HepG2 (cell line): ENCODE results near the gene NKAIN2. TPM values are rescaled to one million over a fixed set of nuclear protein-coding genes. Genes with fewer than 3 reads are reported as not detected.

Experiments used
- ATAC-seq: fragments of 200-7000 bp; cut with Tn5 transposase; 3 replicates; pipeline ENCODE4 v1.9.1; 2020; ENCODE audit warnings: mild to moderate bottlenecking, moderate library complexity
- BruUV-seq: library from RNA; stranded (reverse); fragments of 400-500 nt; replicated peaks from 2 replicates; lab custom pipeline; 2021; lab: Mats Ljungman, UMichigan
- CTCF ChIA-PET: fragments of 300-600 bp; formaldehyde crosslinking; extraction: SDS; loops from one replicate; lab custom pipeline; 2021; ENCODE audit warnings: low total read pairs, inconsistent platforms, low intra/inter-chr PET ratio; lab: Yijun Ruan, JAX
- POLR2A ChIA-PET: fragments of 350-600 bp; sonication (Branson Sonifier 250); formaldehyde crosslinking; loops from one replicate; lab custom pipeline; 2020; ENCODE audit warnings: antibody characterized with exemption, inconsistent platforms; lab: Yijun Ruan, JAX
- DNase-seq: peaks from one replicate; pipeline ENCODE4 v3.0.0-alpha.2; 2015; ENCODE audit warnings: low spot score
- FAIRE-seq: peaks from 3 replicates; lab custom pipeline; 2011; peaks lifted over from hg19 to GRCh38; lab: Jason Lieb, UNC
- H2AFZ ChIP-seq: one replicate; pipeline ENCODE4 v1.6.1; 2011; ENCODE audit warnings: low read length, inconsistent platforms
- H3K27ac ChIP-seq: fragments of 300-600 bp; 3 replicates; pipeline ENCODE4 v1.8.0; 2011; ENCODE audit warnings: mixed run types, mild to moderate bottlenecking, mixed read lengths, low read length, inconsistent platforms; ENCODE audit not compliant: insufficient read depth; ENCODE audit errors: extremely low read length
- H3K27me3 ChIP-seq, 2 experiments: fragments of 200-600 bp in 1 of 2; 2 replicates in 1 of 2; 3 replicates in 1 of 2; pipeline versions ENCODE4 v1.6.0 to v1.8.0; 2011; ENCODE audit warnings: low read length in 2 of 2, mild to moderate bottlenecking in 2 of 2, moderate library complexity in 2 of 2, inconsistent platforms in 1 of 2; ENCODE audit not compliant: insufficient read depth in 2 of 2, control insufficient read depth in 1 of 2
- H3K36me3 ChIP-seq, 2 experiments: fragments of 200-600 bp in 1 of 2; replicated peaks in 1 of 2; 2 replicates in 1 of 2; 3 replicates in 1 of 2; pipeline versions ENCODE4 v1.5.1 to v1.8.0; 2011; ENCODE audit warnings: low read length in 2 of 2, inconsistent platforms in 1 of 2; ENCODE audit not compliant: insufficient read depth in 2 of 2, control insufficient read depth in 1 of 2
- H3K4me1 ChIP-seq: 2 replicates; pipeline ENCODE4 v1.5.1; 2012; ENCODE audit warnings: low read length, inconsistent platforms; ENCODE audit not compliant: insufficient read depth
- H3K4me2 ChIP-seq: 2 replicates; pipeline ENCODE4 v1.6.0; 2011; ENCODE audit warnings: low read depth, low read length, inconsistent platforms
- H3K4me3 ChIP-seq, 3 experiments: fragments of 200-600 bp in 1 of 3; sonication (generic), shearing (Covaris generic) in 1 of 3; replicated peaks in 1 of 3; 2 replicates each; pipeline ENCODE4 v1.5.1; 2011 to 2016; ENCODE audit warnings: low read length in 3 of 3, inconsistent platforms in 2 of 3, low read depth in 2 of 3, mild to moderate bottlenecking in 2 of 3, control low read depth in 1 of 3, mixed read lengths in 1 of 3; ENCODE audit not compliant: insufficient read depth in 1 of 3
- H3K79me2 ChIP-seq: one replicate; pipeline ENCODE4 v1.6.1; 2011; ENCODE audit warnings: low read length, inconsistent platforms; ENCODE audit not compliant: insufficient read depth
- H3K9ac ChIP-seq: 2 replicates; pipeline ENCODE4 v1.6.0; 2011; ENCODE audit warnings: mild to moderate bottlenecking, low read depth, low read length, inconsistent platforms; ENCODE audit not compliant: insufficient read depth
- H3K9me3 ChIP-seq: 2 replicates; pipeline ENCODE4 v1.5.1; 2012; ENCODE audit warnings: mild to moderate bottlenecking, low read length
- H4K20me1 ChIP-seq: 2 replicates; pipeline ENCODE4 v1.6.0; 2011; ENCODE audit warnings: inconsistent platforms, mild to moderate bottlenecking, low read length, moderate library complexity; ENCODE audit not compliant: insufficient read depth
- KDM1A ChIP-seq: IDR thresholded peaks from 2 replicates; pipeline ENCODE4 v1.6.1; 2016; ENCODE audit warnings: missing compliant biosample characterization
- MXD4 ChIP-seq: IDR thresholded peaks from 2 replicates; pipeline ENCODE4 v1.6.1; 2016; ENCODE audit warnings: mild to moderate bottlenecking, missing biosample characterization, missing genetic modification reagents
- NPAS2 ChIP-seq: sonication (generic); formaldehyde crosslinking; IDR thresholded peaks from 2 replicates; pipeline ENCODE4 v1.8.0; 2022; ENCODE audit warnings: mild to moderate bottlenecking, missing genetic modification reagents, borderline replicate concordance
- PHF21A ChIP-seq: sonication (generic); formaldehyde crosslinking; IDR thresholded peaks from 2 replicates; pipeline ENCODE4 v1.5.0; 2020; ENCODE audit warnings: mild to moderate bottlenecking, missing genetic modification reagents
- ZNF431 ChIP-seq: sonication (generic); formaldehyde crosslinking; IDR thresholded peaks from 2 replicates; pipeline ENCODE4 v1.9.0; 2022; ENCODE audit warnings: missing genetic modification reagents, low read depth, mild to moderate bottlenecking, borderline replicate concordance
- ZNF550 ChIP-seq: sonication (generic); formaldehyde crosslinking; IDR thresholded peaks from 2 replicates; pipeline ENCODE4 v1.4.0; 2020; ENCODE audit warnings: mild to moderate bottlenecking, missing genetic modification reagents, borderline replicate concordance
- WGBS: methylation state at CpG from one replicate; pipeline ENCODE4 v1.1.6; 2017; ENCODE audit warnings: low lambda C conversion rate; 5-methylcytosine and 5-hydroxymethylcytosine counted together
- in situ Hi-C: cut with HindIII; loops from 2 replicates; pipeline ENCODE4 v1.10.0; 2017; ENCODE audit warnings: low pct_unique_long_range_greater_than_20kb; ENCODE audit not compliant: extremely low pct_ligation_motif_present
- intact Hi-C: fragments of 100-400 bp; cut with micrococcal nuclease; formaldehyde crosslinking; loops from one replicate; pipeline ENCODE4 v1.10.0; 2022; ENCODE audit not compliant: unreplicated experiment
- polyA plus RNA-seq, 8 experiments: library from polyadenylated mRNA; depleted of rRNA in 3 of 8; stranded (reverse) in 7 of 8; unstranded in 1 of 8; fragments of >200 nt; fragmentation: Illumina TruSeq in 4 of 8; extraction: Trizol in 4 of 8; gene quantifications; 2 replicates each; pipeline versions ENCODE4 v1.2.1 to v1.2.3, GENCODE V29; 2011 to 2016; ENCODE audit warnings: low read depth in 4 of 8, missing spikeins in 1 of 8, mixed read lengths in 1 of 8; ENCODE audit not compliant: insufficient read depth in 1 of 8
- total RNA-seq, 5 experiments: library from RNA; depleted of rRNA; stranded (reverse); fragments of >200 nt; fragmentation: Illumina TruSeq; extraction: Trizol; gene quantifications; 2 replicates each; pipeline ENCODE4 v1.2.3, GENCODE V29; 2016; ENCODE audit warnings: low read depth in 1 of 5
- TF ChIP-seq, protein P1 (sequence below): sonication (generic); formaldehyde crosslinking; IDR thresholded peaks from 2 replicates; pipeline ENCODE4 v1.9.0; 2021; ENCODE audit warnings: missing genetic modification reagents, mild to moderate bottlenecking, borderline replicate concordance

NKAIN2 gene
- total and polyA plus RNA-seq, 2 of the 13 experiments (the other 11 are each of a cell fraction or from before 2014, with no cell fraction given): not detected

DNA sequence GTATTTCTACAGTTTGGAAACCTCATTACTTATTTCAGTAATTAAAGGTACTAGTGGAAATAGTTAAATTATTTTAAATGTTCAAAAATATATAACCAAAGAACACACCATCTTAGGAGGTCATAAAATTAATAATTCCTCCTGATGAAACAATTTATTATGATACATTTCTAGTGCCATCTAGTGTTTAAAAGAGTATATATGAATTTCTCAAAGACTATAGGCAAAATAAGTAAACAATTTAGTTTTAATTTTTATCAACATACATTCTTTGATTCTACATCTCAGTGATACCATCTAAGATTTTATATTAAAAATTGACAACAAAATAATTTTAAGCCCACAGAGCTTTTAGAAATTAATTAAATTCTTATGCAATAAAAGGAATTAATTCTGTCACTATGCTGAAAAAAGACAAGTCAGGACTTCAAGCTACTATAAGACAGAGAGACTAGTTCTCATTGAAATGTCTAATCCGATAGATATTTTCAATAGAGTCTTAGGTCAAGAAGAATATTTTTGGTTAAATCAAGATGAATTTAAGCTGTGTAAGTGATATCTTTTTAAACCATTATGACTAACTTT lies 1050.8 kb downstream of the NKAIN2 start:
- TF ChIP-seq KDM1A (CRISPR knock-in tag) (no peak), PHF21A (CRISPR knock-in tag) (no peak), ZNF431 (CRISPR knock-in tag) (no peak), ZNF550 (CRISPR knock-in tag) (no peak), NPAS2 (CRISPR knock-in tag) (no peak), MXD4 (CRISPR knock-in tag) (no peak)
- TF ChIP-seq, protein P1, sequence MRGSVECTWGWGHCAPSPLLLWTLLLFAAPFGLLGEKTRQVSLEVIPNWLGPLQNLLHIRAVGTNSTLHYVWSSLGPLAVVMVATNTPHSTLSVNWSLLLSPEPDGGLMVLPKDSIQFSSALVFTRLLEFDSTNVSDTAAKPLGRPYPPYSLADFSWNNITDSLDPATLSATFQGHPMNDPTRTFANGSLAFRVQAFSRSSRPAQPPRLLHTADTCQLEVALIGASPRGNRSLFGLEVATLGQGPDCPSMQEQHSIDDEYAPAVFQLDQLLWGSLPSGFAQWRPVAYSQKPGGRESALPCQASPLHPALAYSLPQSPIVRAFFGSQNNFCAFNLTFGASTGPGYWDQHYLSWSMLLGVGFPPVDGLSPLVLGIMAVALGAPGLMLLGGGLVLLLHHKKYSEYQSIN (CRISPR knock-in tag): no peak
- Histone ChIP-seq H3K4me3 (no peak overlapping the region), H3K27me3 (no peaks in the 10 kb centered on the region; a peak in 1 of 5 replicates), H3K4me1 (no peaks in the 10 kb centered on the region), H3K9me3 (no peaks in the 10 kb centered on the region), H3K9ac (no peak overlapping the region), H4K20me1 (no peaks in the 10 kb centered on the region), H3K36me3 (no peaks in the 10 kb centered on the region), H3K4me2 (no peak overlapping the region), H3K79me2 (no peaks in the 10 kb centered on the region), H3K27ac (no peak overlapping the region), H2AFZ (no peak overlapping the region)
- in situ Hi-C loops: loop anchor here (25.0 kb wide), 1 partner anchor 908 kb away; no protein-coding TSS in a partner anchor
- BruUV-seq: no TSS peak
- FAIRE-seq (no peak), ATAC-seq (no peak), DNase-seq (no peak)
- 6% methylated on average over 1 of the region's 1 CpG for WGBS
- intact Hi-C loops: loop anchor here (1.0 to 2.0 kb wide), 2 partner anchors 172 to 1052 kb away; no protein-coding TSS in a partner anchor
- POLR2A ChIA-PET: no interaction called here
- CTCF ChIA-PET: interaction anchor here (1.1 kb wide), 1 partner anchor 1052 kb away, joined by 5 read pairs; no protein-coding TSS in a partner anchor
